GM18508 (cell line): ENCODE results near the gene ZNF658.
"Not testable (repeated sequence)": the region's sequence is repeated elsewhere in the genome, so short reads cannot be mapped to it uniquely, and the experiment has no call there.

Experiments used
- ATAC-seq: cut with Tn5 transposase; IDR thresholded peaks from one replicate; pipeline ENCODE4 v1.9.1; 2021; ENCODE audit warnings: moderate number of reproducible peaks; ENCODE audit not compliant: insufficient read depth, unreplicated experiment

ZNF658 gene

GRCh38 chr9:66900490-66901131 is at the start of gene ZNF658:
Gene ZNF658 (plus strand): TSS chr9:66900725. CDS start chr9:66903562, 2,837 bp downstream.
- peak; percentile 95 for ATAC-seq

GRCh38 chr9:66861732-66862131 is 38.8 kb upstream of the ZNF658 start:
- ATAC-seq = not testable (repeated sequence)

GRCh38 chr9:66868660-66869059 is 31.9 kb upstream of the ZNF658 start:
- not testable (repeated sequence) for ATAC-seq

- peak; percentile 50 for ATAC-seq
Measured at GRCh38 chr9:66880605-66881004, 19.9 kb upstream of the ZNF658 start.

GRCh38 chr9:66881847-66882246 is 18.7 kb upstream of the ZNF658 start:
- not testable (repeated sequence) for ATAC-seq

- ATAC-seq = peak; percentile 65
Measured at GRCh38 chr9:66890334-66890733, 10.2 kb upstream of the ZNF658 start.

GRCh38 chr9:66901141-66901540 is 616 bp downstream of the ZNF658 start:
- ATAC-seq = peak; percentile 12

GRCh38 chr9:66909560-66909959 is 9.0 kb downstream of the ZNF658 start:
- ATAC-seq = not testable (repeated sequence)

- ATAC-seq = not testable (repeated sequence)
Measured at GRCh38 chr9:66920072-66920471, 19.5 kb downstream of the ZNF658 start.

GRCh38 chr9:66936194-66936870 is 35.8 kb downstream of the ZNF658 start:
- ATAC-seq = not testable (repeated sequence)

GRCh38 chr9:66937662-66938061 is 37.1 kb downstream of the ZNF658 start:
- not testable (repeated sequence) for ATAC-seq

GRCh38 chr9:66938322-66938721 is 37.8 kb downstream of the ZNF658 start:
- ATAC-seq = not testable (repeated sequence)

- ATAC-seq = not testable (repeated sequence)
Measured at GRCh38 chr9:66939878-66940830, 39.6 kb downstream of the ZNF658 start.

GRCh38 chr9:66942400-66943155 is 42.1 kb downstream of the ZNF658 start:
- ATAC-seq = not testable (repeated sequence)

GRCh38 chr9:66952576-66952975 is 52.1 kb downstream of the ZNF658 start:
- ATAC-seq = not testable (repeated sequence)
